Measurements from ENCODE around the gene ARHGAP42. TPM values are rescaled to one million over a fixed set of nuclear protein-coding genes. Genes with fewer than 3 reads are reported as not detected.

Gene ARHGAP42
- total and polyA plus RNA-seq, 8 donors = 0.76 to 4.9 (median 1.8) TPM

GRCh38 chr11:100705447-100705846 is 18.4 kb downstream of the ARHGAP42 start:
- H3K36me3 ChIP-seq = no peaks in the 10 kb centered on the region
- no peaks in the 10 kb centered on the region for H3K27me3 ChIP-seq
- FAIRE-seq = no peak
- no peak for TF ChIP-seq CTCF (IDR thresholded peaks at IDR 0.05)
- H3K4me1 ChIP-seq = no peaks in the 10 kb centered on the region
- no peak overlapping the region for H3K4me3 ChIP-seq
- H3K27ac ChIP-seq = no peak overlapping the region
- ATAC-seq = no peak
- DNase-seq = no peak
- intact Hi-C loops (cut with DNase I) = no loop called here
- 75 to 90% methylated on average over 2 of the region's 2 CpGs for WGBS, 2 donors
- no peaks in the 10 kb centered on the region for H3K9me3 ChIP-seq

- no peak for FAIRE-seq
- DNase-seq = no peak
- Histone ChIP-seq H3K4me1 (no peaks in the 10 kb centered on the region), H3K36me3 (no peaks in the 10 kb centered on the region), H3K27me3 (no peaks in the 10 kb centered on the region), H3K9me3 (no peaks in the 10 kb centered on the region), H3K27ac (no peak overlapping the region), H3K4me3 (no peak overlapping the region)
- TF ChIP-seq CTCF (IDR thresholded peaks at IDR 0.05) = no peak
- no peak for ATAC-seq
- intact Hi-C loops (cut with DNase I) = no loop called here
Measured at GRCh38 chr11:100706179-100706578, 19.1 kb downstream of the ARHGAP42 start.

- 89 to 94% methylated on average over 3 of the region's 3 CpGs for WGBS, 2 donors
- intact Hi-C loops (cut with DNase I) = no loop called here
- H3K9me3 ChIP-seq = no peaks in the 10 kb centered on the region
- H3K27me3 ChIP-seq = no peaks in the 10 kb centered on the region
- DNase-seq (no peak), ATAC-seq (no peak), FAIRE-seq (no peak)
- no peaks in the 10 kb centered on the region for H3K36me3 ChIP-seq
- no peak for TF ChIP-seq CTCF (IDR thresholded peaks at IDR 0.05)
- no peaks in the 10 kb centered on the region for H3K4me1 ChIP-seq
- H3K4me3 ChIP-seq = no peak overlapping the region
- no peak overlapping the region for H3K27ac ChIP-seq
Measured at GRCh38 chr11:100709233-100709957, 22.3 kb downstream of the ARHGAP42 start.

- DNase-seq (no peak), ATAC-seq (no peak), FAIRE-seq (no peak)
- intact Hi-C loops (cut with DNase I) = no loop called here
- Histone ChIP-seq H3K36me3 (no peaks in the 10 kb centered on the region), H3K4me1 (no peaks in the 10 kb centered on the region), H3K27ac (no peak overlapping the region), H3K27me3 (no peaks in the 10 kb centered on the region), H3K9me3 (no peaks in the 10 kb centered on the region), H3K4me3 (no peak overlapping the region)
- TF ChIP-seq CTCF (IDR thresholded peaks at IDR 0.05) = no peak
- 67 to 75% methylated on average over 3 of the region's 3 CpGs for WGBS, 2 donors
Measured at GRCh38 chr11:100711984-100712383, 24.9 kb downstream of the ARHGAP42 start.

- intact Hi-C loops (cut with DNase I) = no loop called here
- Histone ChIP-seq H3K4me1 (no peaks in the 10 kb centered on the region), H3K36me3 (no peaks in the 10 kb centered on the region), H3K4me3 (no peak overlapping the region), H3K27me3 (no peaks in the 10 kb centered on the region), H3K9me3 (no peaks in the 10 kb centered on the region), H3K27ac (no peak overlapping the region)
- DNase-seq (no peak), FAIRE-seq (no peak), ATAC-seq (no peak)
- WGBS, 2 donors = 22 to 31% methylated on average over 3 of the region's 3 CpGs
- no peak for TF ChIP-seq CTCF (IDR thresholded peaks at IDR 0.05)
Measured at GRCh38 chr11:100712583-100712982, 25.5 kb downstream of the ARHGAP42 start.
